Sigmoid colon (tissue), 3 donors: Measurements from ENCODE around the gene FAM98B.

ENCODE experiments used
- CTCF ChIP-seq, 4 experiments: fragments of 450-650 bp in 3 of 4; fragments of 200-600 bp in 1 of 4; IDR thresholded peaks; one replicate each; pipeline ENCODE4 v1.5.1; 2016 to 2019; ENCODE audit warnings: antibody characterized with exemption in 4 of 4, mild to moderate bottlenecking in 3 of 4, moderate library complexity in 2 of 4
- POLR2A ChIP-seq, 2 donors: fragments of 450-650 bp; IDR thresholded peaks; one replicate each; pipeline ENCODE4 v1.6.1; 2016; ENCODE audit warnings: antibody characterized with exemption in 2 of 2, mild to moderate bottlenecking in 2 of 2, moderate library complexity in 2 of 2

GRCh38 chr15:38475361-38475760, 21.4 kb downstream of the FAM98B start:
- TF ChIP-seq CTCF (IDR thresholded peaks at IDR 0.05) (no peak), POLR2A (IDR thresholded peaks at IDR 0.05) (no peak)
